ENCODE data around the gene KRTAP9-2.
"Not testable (repeated sequence)": the region's sequence is repeated elsewhere in the genome, so short reads cannot be mapped to it uniquely, and the experiment has no call there.

Gene KRTAP9-2

DNA sequence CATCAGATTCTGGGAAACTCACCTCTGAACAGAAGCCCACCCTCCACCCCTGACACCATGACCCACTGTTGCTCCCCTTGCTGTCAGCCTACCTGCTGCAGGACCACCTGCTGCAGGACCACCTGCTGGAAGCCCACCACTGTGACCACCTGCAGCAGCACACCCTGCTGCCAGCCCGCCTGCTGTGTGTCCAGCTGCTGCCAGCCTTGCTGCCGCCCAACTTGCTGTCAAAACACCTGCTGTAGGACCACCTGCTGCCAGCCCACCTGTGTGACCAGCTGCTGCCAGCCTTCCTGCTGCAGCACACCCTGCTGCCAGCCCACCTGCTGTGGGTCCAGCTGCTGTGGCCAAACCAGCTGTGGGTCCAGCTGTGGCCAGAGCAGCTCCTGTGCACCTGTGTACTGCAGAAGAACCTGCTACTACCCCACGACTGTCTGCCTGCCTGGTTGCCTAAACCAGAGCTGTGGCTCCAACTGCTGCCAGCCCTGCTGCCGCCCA, at the start of gene KRTAP9-2:
Gene KRTAP9-2, plus strand, starts transcription at position 51 of the 498 bp plus-strand sequence. Its CDS starts 7 bp downstream, at position 58.
- DNase-seq (ENCODE audit: low read depth); H3K4me3 ChIP-seq (ENCODE audit: low read depth, low read length): not testable (repeated sequence)

DNA sequence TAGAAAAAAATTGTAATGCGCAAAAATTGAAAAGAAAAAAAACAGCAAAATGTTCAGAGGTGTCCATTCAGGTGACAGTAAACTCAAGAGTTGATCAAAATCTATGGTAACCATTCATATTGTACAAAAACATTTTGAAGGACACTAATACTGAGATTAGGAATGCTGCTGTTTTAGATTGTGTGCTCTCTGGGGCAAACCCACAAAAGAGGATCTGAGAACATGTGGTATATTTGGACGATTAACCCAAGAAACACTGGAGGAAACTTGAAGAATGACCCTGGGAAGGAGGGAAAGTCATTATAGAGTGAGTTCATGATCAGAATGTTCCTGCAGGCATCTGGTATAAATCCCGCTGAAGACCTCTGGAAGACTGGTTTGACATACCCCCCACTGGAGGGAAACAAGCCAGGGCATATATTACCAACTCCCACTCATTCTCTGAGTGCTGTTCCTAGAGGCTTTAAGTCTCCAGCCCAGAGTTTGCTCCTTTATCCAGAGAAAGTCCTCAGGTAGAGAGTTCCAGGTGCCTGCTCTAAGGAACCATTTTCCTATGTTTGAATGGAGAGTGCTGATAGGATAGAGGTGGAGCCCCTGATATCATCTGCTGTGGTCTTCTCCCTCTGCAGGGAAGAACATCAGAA, 49.6 kb upstream of the KRTAP9-2 start:
- peak; percentile 14 for DNase-seq (ENCODE audit: low read depth)
- no peak for TF ChIP-seq CTCF (IDR thresholded peaks at IDR 0.05; ENCODE audit: insufficient read depth, low read depth, low read length, missing control alignments)
- no peak overlapping the region for H3K4me3 ChIP-seq (ENCODE audit: low read depth, low read length)

DNA sequence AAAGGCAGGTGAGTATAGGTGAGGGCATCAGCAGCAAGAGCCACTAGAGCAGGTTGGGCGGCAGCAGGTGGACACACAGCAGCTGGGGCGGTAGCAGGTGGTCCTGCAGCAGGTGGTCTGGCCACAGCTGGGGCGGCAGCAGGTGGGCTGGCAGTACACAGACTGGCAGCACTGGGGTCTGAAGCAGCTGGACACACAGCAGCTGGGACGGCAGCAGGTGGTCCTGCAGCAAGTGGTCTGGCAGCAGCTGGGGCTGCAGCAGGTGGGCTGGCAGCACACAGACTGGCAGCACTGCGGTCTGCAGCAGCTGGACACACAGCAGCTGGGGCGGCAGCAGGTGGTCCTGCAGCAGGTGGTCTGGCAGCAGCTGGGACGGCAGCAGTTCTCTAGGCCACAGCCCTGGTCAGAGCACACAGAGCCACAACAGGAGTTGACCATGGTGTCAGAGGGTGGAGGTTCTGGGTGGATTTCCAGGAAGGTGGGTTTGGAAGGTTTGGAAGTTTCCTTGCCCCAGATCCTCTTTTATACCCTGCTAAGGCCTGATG, 48.6 kb upstream of the KRTAP9-2 start, which contains the start of gene KRTAP4-2:
Gene KRTAP4-2, minus strand, starts transcription at position 495 of the 545 bp plus-strand sequence. Its CDS starts 57 bp downstream, at position 438.
- no peak for TF ChIP-seq CTCF (IDR thresholded peaks at IDR 0.05; ENCODE audit: insufficient read depth, low read depth, low read length, missing control alignments)
- H3K4me3 ChIP-seq (ENCODE audit: low read depth, low read length) = no peak within 1 kb of the TSS
- DNase-seq (ENCODE audit: low read depth) = no peak

DNA sequence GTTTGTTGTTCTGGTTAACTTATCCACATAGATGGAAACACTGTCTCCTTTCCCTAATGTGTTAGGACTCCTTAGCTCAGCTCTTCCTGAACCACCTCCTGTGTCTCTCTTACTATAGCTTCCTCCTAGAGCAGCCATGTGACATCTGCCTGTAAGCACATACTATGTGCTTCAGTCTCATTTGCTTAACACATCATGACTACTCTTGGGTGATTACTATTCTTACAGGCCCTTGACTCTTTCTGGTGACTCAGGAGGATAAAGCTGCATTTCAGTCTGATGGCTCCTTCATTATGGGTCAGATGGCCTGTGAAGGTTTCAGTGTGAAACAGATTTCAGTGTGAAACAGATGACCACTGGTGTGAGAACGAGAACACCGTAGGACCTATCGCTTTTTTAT, 48.1 kb upstream of the KRTAP9-2 start:
- no peak for TF ChIP-seq CTCF (IDR thresholded peaks at IDR 0.05; ENCODE audit: insufficient read depth, low read depth, low read length, missing control alignments)
- no peak for DNase-seq (ENCODE audit: low read depth)
- H3K4me3 ChIP-seq (ENCODE audit: low read depth, low read length) = no peak overlapping the region

GRCh38 chr17:41178843-41179616, 47.4 kb upstream of the KRTAP9-2 start:
- no peak for DNase-seq (ENCODE audit: low read depth)
- no peak for TF ChIP-seq CTCF (IDR thresholded peaks at IDR 0.05; ENCODE audit: insufficient read depth, low read depth, low read length, missing control alignments)
- no peak overlapping the region for H3K4me3 ChIP-seq (ENCODE audit: low read depth, low read length)

GRCh38 chr17:41184480-41184961, 41.9 kb upstream of the KRTAP9-2 start, which contains the start of gene KRTAP4-1:
KRTAP4-1 (minus strand) TSS chr17:41184911; CDS start chr17:41184854, 57 bp downstream.
- no peak for TF ChIP-seq CTCF (IDR thresholded peaks at IDR 0.05; ENCODE audit: insufficient read depth, low read depth, low read length, missing control alignments)
- no peak for DNase-seq (ENCODE audit: low read depth)
- H3K4me3 ChIP-seq (ENCODE audit: low read depth, low read length) = no peak within 1 kb of the TSS

DNA sequence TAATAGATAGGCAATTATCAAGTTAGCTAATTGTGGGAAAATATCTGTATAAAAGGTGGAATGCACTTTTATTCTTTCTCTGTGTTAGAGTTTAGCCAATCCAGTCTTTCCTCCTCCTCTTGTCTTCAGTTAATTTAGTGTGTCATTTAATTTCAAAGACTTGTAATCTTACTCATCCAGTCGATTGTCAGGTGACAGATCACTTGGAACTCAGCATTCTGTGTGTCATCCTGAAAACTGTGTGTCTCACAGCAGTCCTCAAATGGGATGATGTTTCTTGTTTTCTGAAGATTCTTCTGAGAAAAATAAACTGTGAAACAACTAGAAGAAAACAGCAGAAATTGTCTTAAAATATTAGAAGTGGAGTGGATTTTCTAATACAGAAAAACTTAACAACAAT, 41.4 kb upstream of the KRTAP9-2 start:
- DNase-seq (ENCODE audit: low read depth) = no peak
- H3K4me3 ChIP-seq (ENCODE audit: low read depth, low read length) = no peak overlapping the region
- no peak for TF ChIP-seq CTCF (IDR thresholded peaks at IDR 0.05; ENCODE audit: insufficient read depth, low read depth, low read length, missing control alignments)
